Endothelial cell of umbilical vein (primary cell): Measurements from ENCODE around the gene INSC. TPM values are rescaled to one million over a fixed set of nuclear protein-coding genes. Genes with fewer than 3 reads are reported as not detected.

Experiments used
- BruUV-seq: library from RNA; stranded (reverse); fragments of 400-500 nt; replicated peaks from 2 replicates; lab custom pipeline; 2021; lab: Mats Ljungman, UMichigan
- CTCF ChIA-PET: fragments of 300-600, 350-600 bp; sonication (Branson Sonifier 250); formaldehyde crosslinking; loops from one replicate; lab custom pipeline; 2021; ENCODE audit warnings: antibody characterized with exemption, inconsistent platforms; lab: Charles Lee
- POLR2A ChIA-PET: fragments of 300-600, 350-600 bp; sonication (Branson Sonifier 250); formaldehyde crosslinking; loops from one replicate; lab custom pipeline; 2021; ENCODE audit warnings: antibody characterized with exemption, inconsistent platforms; lab: Charles Lee
- DNase-seq: peaks from one replicate; pipeline ENCODE4 v3.0.0-alpha.2; 2011; ENCODE audit warnings: low read depth, low spot score
- FAIRE-seq: peaks from 2 replicates; lab custom pipeline; 2011; peaks lifted over from hg19 to GRCh38; lab: Jason Lieb, UNC
- H2AFZ ChIP-seq: 2 replicates; pipeline ENCODE4 v1.6.0; 2012; ENCODE audit warnings: low read depth, low read length, control low read depth, inconsistent platforms
- H3K27ac ChIP-seq: 2 replicates; pipeline ENCODE4 v1.5.1; 2011; ENCODE audit warnings: low read depth, mild to moderate bottlenecking, control low read depth, low read length, moderate library complexity; ENCODE audit not compliant: insufficient read depth
- H3K27me3 ChIP-seq, 2 experiments: 2 replicates each; pipeline versions ENCODE4 v1.6.0 to v1.6.1; 2011; ENCODE audit warnings: low read length in 2 of 2, mixed read lengths in 1 of 2; ENCODE audit not compliant: control insufficient read depth in 2 of 2, insufficient read depth in 2 of 2
- H3K36me3 ChIP-seq, 2 experiments: 2 replicates in 1 of 2; 3 replicates in 1 of 2; pipeline ENCODE4 v1.5.1; 2011; ENCODE audit warnings: low read length in 2 of 2, mild to moderate bottlenecking in 1 of 2, moderate library complexity in 1 of 2; ENCODE audit not compliant: control insufficient read depth in 2 of 2, insufficient read depth in 2 of 2; ENCODE audit errors: extremely low read depth in 1 of 2
- H3K4me1 ChIP-seq: 3 replicates; pipeline ENCODE4 v1.5.1; 2011; ENCODE audit warnings: mild to moderate bottlenecking, low read length; ENCODE audit not compliant: control insufficient read depth, insufficient read depth; ENCODE audit errors: extremely low read depth
- H3K4me2 ChIP-seq: 2 replicates; pipeline ENCODE4 v1.6.1; 2011; ENCODE audit warnings: low read length, control low read depth, mixed read lengths; ENCODE audit not compliant: insufficient read depth
- H3K4me3 ChIP-seq, 3 experiments: fragments of 200-600 bp in 1 of 3; sonication (generic), shearing (Covaris generic) in 1 of 3; replicated peaks in 1 of 3; 2 replicates each; pipeline ENCODE4 v1.5.1; 2011 to 2016; ENCODE audit warnings: control low read depth in 3 of 3, low read length in 3 of 3, mild to moderate bottlenecking in 2 of 3, inconsistent platforms in 1 of 3, low read depth in 1 of 3, moderate library complexity in 1 of 3; ENCODE audit not compliant: insufficient read depth in 1 of 3
- H3K79me2 ChIP-seq: 2 replicates; pipeline ENCODE4 v1.6.0; 2012; ENCODE audit warnings: low read length, inconsistent platforms; ENCODE audit not compliant: control insufficient read depth, insufficient read depth
- H3K9ac ChIP-seq: replicated peaks from 2 replicates; pipeline ENCODE3; 2011; ENCODE audit warnings: low read length, control low read depth; ENCODE audit not compliant: insufficient read depth; ENCODE audit errors: extremely low read depth
- H3K9me1 ChIP-seq: replicated peaks from 3 replicates; pipeline ENCODE4 v1.6.0; 2011; ENCODE audit warnings: mild to moderate bottlenecking, low read length; ENCODE audit not compliant: control insufficient read depth, insufficient read depth; ENCODE audit errors: extremely low read depth
- H3K9me3 ChIP-seq: replicated peaks from 2 replicates; pipeline ENCODE4 v1.5.1; 2012; ENCODE audit warnings: low read length, inconsistent platforms; ENCODE audit not compliant: control insufficient read depth, insufficient read depth
- H4K20me1 ChIP-seq: replicated peaks from 2 replicates; pipeline ENCODE3; 2011; ENCODE audit warnings: mild to moderate bottlenecking, low read length; ENCODE audit not compliant: control insufficient read depth, insufficient read depth; ENCODE audit errors: extremely low read depth
- CTCF ChIP-seq, 2 donors: IDR thresholded peaks; 1 replicate in 1 of 2; 2 replicates in 1 of 2; pipeline ENCODE4 v1.5.1; 2011; ENCODE audit warnings: low read length in 2 of 2, mild to moderate bottlenecking in 2 of 2, moderate library complexity in 2 of 2, control low read depth in 1 of 2, inconsistent platforms in 1 of 2, low read depth in 1 of 2; ENCODE audit not compliant: insufficient read depth in 1 of 2; ENCODE audit errors: extremely low read depth in 1 of 2
- EZH2 ChIP-seq: IDR thresholded peaks from 2 replicates; pipeline ENCODE4 v1.6.1; 2012; ENCODE audit warnings: borderline replicate concordance, low read depth, mild to moderate bottlenecking, moderate library complexity, low read length, inconsistent platforms; ENCODE audit not compliant: severe bottlenecking
- FOS ChIP-seq: IDR thresholded peaks from 2 replicates; pipeline ENCODE4 v1.6.1; 2011; ENCODE audit warnings: mild to moderate bottlenecking, low read length, moderate library complexity, borderline replicate concordance; ENCODE audit not compliant: insufficient read depth
- MAX ChIP-seq: IDR thresholded peaks from 2 replicates; pipeline ENCODE4 v1.6.1; 2011; ENCODE audit not compliant: insufficient read depth, insufficient read length
- MYC ChIP-seq: IDR thresholded peaks from one replicate; pipeline ENCODE4 v1.6.1; 2011; ENCODE audit warnings: mild to moderate bottlenecking, low read depth, low read length
- POLR2A ChIP-seq: IDR thresholded peaks from 2 replicates; pipeline ENCODE4 v1.6.1; 2012; ENCODE audit warnings: low read depth, mild to moderate bottlenecking, control low read depth, low read length
- POLR2AphosphoS5 ChIP-seq: IDR thresholded peaks from 2 replicates; pipeline ENCODE4 v1.6.1; 2012; ENCODE audit warnings: low read depth, mild to moderate bottlenecking, control low read depth, low read length, moderate library complexity; ENCODE audit not compliant: insufficient read depth
- dilution Hi-C: fragments of 300-500 bp; cut with MboI; formaldehyde crosslinking; loops from one replicate; pipeline ENCODE4 v1.15.0; 2019; ENCODE audit warnings: low sequenced_read_pairs; ENCODE audit not compliant: extremely low pct_ligation_motif_present
- intact Hi-C: fragments of 100-400 bp; cut with micrococcal nuclease; formaldehyde crosslinking; loops from one replicate; pipeline ENCODE4 v1.10.0; 2022
- polyA plus RNA-seq, 4 experiments: library from polyadenylated mRNA; depleted of rRNA in 3 of 4; stranded (reverse) in 3 of 4; unstranded in 1 of 4; fragments of >200 nt; gene quantifications; 2 replicates each; pipeline versions ENCODE4 v1.2.1 to v1.2.3, GENCODE V29; 2011 to 2012; ENCODE audit warnings: missing spikeins in 1 of 4
- total RNA-seq: library from RNA; stranded (reverse); gene quantifications from 2 replicates; pipeline ENCODE4 v1.2.3, GENCODE V29; 2021

Gene INSC
- total and polyA plus RNA-seq, 2 donors (not counting 3 experiments of a cell fraction or from before 2014, with no cell fraction given): not detected

GRCh38 chr11:15148169-15148568 is 33.4 kb downstream of the INSC start:
- intact Hi-C loops: no loop called here
- DNase-seq (no peak), FAIRE-seq (no peak)
- dilution Hi-C loops: no loop called here
- ChIA-PET CTCF (interaction anchor here (1.6 kb wide), 1 partner anchor 11 kb away, joined by 6 read pairs; no protein-coding TSS in a partner anchor), POLR2A (no interaction called here)
- no peaks in the 10 kb centered on the region for H3K36me3 ChIP-seq
- no peak overlapping the region for H3K9ac ChIP-seq
- H3K4me3 ChIP-seq: no peak overlapping the region
- H2AFZ ChIP-seq: no peak overlapping the region
- no peaks in the 10 kb centered on the region for H3K9me3 ChIP-seq
- H3K27ac ChIP-seq: no peak overlapping the region
- no peaks in the 10 kb centered on the region for H3K4me1 ChIP-seq
- H3K27me3 ChIP-seq: no peaks in the 10 kb centered on the region
- no peak for TF ChIP-seq MYC
- TF ChIP-seq FOS: no peak
- TF ChIP-seq POLR2AphosphoS5: no peak
- no peak for TF ChIP-seq CTCF (IDR thresholded peaks at IDR 0.05; ENCODE audit: extremely low read depth in 1 of 2, insufficient read depth in 1 of 2, low read depth in 1 of 2, low read length in 2 of 2)
- TF ChIP-seq MAX: no peak
- TF ChIP-seq EZH2: no peak
- TF ChIP-seq POLR2A: no peak
- no peak overlapping the region for H3K4me2 ChIP-seq
- no TSS peak for BruUV-seq
- no peaks in the 10 kb centered on the region for H4K20me1 ChIP-seq
- H3K79me2 ChIP-seq: no peaks in the 10 kb centered on the region
- no peaks in the 10 kb centered on the region for H3K9me1 ChIP-seq
